Activated CD4-positive, alpha-beta T cell treated with anti-CD3 and anti-CD28 coated beads, Interleukin-2, Interleukin-4, amounts not matched to agents 100 ng/mL and 50 ng/mL, durations not matched to agents 16 hours and 8 hours (primary cell): Measurements from ENCODE around the gene EPHA3.

Experiments
- DNase-seq: peaks from one replicate; pipeline ENCODE4 v3.0.0-alpha.2; 2020; ENCODE audit warnings: low spot score

Gene EPHA3

GRCh38 chr3:89145995-89146394 is 38.6 kb downstream of the EPHA3 start:
- DNase-seq = no peak

DNA sequence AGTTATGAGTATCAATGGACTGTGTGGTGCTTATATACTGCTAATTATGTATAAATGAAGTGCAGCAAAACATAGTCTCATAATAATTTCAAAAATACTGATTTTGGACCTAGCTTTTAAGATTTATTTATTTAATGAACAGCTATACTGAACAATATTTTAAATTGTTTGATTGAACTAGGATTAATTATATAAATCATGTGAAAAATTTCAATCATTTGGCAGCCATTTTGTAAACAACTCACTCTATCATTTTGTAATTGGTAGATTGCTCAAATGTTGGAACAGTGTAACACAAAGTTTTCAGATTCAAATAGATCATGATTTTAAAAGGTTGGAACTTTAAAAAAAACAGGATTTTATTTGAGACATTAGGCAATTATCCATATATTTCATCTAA is 47.0 kb downstream of the EPHA3 start:
- no peak for DNase-seq

- no peak for DNase-seq
Observed at GRCh38 chr3:89155811-89156210, 48.4 kb downstream of the EPHA3 start.

GRCh38 chr3:89157575-89157974 is 50.2 kb downstream of the EPHA3 start:
- no peak for DNase-seq

DNA sequence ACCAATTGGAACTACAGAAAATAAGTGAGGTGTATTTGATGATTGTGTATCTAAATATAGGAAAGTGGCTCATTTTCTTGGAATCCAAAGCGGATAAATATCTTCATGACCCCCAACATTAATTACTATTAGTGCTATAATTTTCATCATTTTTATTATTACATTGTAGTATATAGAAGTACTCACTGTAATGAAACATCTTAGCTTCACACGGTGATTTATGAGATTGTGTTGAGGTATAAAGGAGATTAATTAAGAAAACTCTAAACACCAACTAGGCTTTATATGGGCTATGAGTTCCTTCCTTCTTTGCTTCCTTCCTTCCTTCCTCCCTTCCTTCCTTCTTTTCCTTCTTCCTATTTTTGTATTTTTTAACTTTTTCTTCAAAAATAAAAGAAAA is 52.2 kb downstream of the EPHA3 start:
- no peak for DNase-seq

GRCh38 chr3:89164774-89165173 is 57.4 kb downstream of the EPHA3 start:
- no peak for DNase-seq

- no peak for DNase-seq
Observed at GRCh38 chr3:89165636-89166263, 58.3 kb downstream of the EPHA3 start.

DNA sequence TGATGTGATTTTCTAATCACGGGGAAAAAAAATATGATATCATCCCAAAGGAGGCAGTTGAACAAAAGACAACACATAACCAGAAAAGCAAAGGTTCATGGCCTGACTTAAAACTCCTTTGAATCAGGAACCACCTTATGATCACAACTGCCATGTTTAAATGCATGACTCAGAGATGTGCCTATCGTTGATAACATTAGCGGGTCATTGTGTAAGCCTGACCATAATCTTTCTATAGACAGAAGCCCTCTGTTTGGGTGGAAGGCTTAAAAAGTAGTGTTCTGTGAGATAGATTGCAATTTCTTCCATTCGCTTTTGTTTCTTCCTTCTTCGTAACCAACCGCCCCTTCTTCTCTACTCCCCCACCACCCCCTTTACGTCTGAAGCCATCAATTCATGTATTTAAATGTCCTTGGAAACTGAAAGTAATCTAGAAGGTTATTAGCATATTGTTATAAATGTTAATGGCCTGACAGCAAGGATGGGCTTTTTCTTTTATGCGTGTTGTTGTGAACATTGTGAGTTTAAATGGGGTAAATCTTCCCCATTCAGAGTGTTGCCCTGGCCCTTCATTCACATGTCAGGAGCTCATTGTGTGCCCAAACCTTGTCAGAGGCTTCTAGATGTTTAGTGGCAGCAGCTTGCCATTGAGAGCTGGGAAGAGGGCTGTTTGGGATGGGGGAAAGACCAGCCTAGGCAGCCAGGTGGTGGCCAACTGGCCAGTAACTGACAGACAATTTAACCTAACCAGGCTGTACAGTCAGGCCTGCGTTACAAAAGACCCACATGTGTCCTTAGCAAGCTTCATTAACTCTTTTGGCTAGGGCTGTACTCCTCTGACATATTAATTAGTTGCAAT is 64.5 kb downstream of the EPHA3 start:
- DNase-seq = no peak

DNA sequence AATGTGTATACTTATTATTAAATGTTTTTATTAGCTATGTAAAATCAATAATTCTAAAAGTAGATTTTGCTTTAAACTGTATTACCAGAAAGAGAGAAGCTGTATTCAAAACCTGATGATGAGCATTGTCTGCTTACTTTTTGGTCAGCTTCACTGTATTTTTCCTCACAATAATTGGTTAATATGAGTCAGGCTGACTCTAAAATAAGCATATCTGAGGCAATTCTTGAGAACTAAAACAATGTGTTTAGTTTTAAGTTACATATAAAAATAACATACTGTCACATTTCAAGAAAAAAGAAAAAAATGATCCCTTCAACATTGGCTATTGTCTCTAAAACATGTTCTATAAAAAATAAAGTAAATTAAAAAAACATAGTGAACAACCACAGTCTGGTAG is 66.1 kb downstream of the EPHA3 start:
- no peak for DNase-seq

- no peak for DNase-seq
Observed at GRCh38 chr3:89179355-89180001, 72.1 kb downstream of the EPHA3 start.

- no peak for DNase-seq
Observed at GRCh38 chr3:89180334-89180733, 72.9 kb downstream of the EPHA3 start.

- DNase-seq = no peak
Observed at GRCh38 chr3:89182056-89182455, 74.6 kb downstream of the EPHA3 start.

GRCh38 chr3:89184151-89184995 is 77.0 kb downstream of the EPHA3 start:
- DNase-seq = no peak

GRCh38 chr3:89186456-89186855 is 79.0 kb downstream of the EPHA3 start:
- no peak for DNase-seq

DNA sequence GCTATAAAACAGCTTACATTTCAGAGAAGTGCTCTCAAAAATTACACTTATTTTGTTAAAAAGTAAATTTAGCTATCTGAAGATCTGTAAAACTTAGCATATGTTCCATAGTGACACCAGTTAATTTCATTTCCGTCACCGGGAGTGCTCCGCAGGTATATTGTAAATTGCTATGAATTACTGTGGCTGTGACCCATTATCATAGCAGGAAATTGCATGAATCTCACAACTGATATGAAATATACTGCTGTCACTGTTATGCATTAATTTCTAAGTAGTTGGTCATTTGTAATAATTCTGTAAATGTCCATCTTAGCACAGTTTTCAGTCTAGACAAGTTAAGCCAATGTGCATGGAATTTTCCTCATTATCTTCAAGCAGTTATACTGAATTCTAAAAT is 91.2 kb downstream of the EPHA3 start:
- DNase-seq = no peak

DNA sequence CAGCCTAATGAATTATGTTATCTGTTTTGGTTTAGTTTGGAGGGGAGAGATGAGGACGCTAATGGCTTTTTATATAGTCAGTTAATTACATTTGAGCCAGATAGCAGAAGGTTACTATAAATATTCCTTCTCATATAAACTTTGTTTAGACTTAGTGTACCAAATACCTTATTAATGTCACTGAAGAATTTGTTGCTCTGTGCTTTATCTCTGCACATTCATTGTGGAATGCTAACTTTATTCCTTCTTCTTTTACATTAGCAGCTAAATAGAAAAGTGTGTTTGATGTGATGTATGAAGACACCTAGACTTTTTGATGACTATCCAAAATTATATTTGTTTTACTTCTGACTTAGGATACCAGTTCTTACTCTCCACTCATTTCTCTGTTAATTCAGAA is 105.2 kb downstream of the EPHA3 start:
- DNase-seq = no peak

- no peak for DNase-seq
Observed at GRCh38 chr3:89216016-89216739, 108.8 kb downstream of the EPHA3 start.

- no peak for DNase-seq
Observed at GRCh38 chr3:89217148-89217685, 109.8 kb downstream of the EPHA3 start.

DNA sequence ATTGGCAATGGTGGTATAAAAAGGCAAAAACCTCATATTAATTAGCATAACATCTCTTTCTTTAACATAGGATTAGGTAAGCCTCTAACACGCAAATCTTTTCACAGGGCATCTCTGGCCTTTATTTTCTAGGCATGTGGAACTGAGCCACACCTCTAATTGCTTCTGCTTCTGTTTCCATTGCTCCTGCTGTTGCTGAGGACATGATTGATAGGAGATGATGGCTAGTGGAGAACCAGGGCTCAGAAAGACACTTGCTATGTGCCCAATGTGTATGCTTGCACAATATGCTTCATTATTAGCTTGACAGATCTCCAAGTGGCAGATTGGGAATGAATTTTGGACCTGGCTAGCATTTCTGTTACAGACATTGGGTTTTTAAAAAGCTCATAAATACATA is 114.5 kb downstream of the EPHA3 start:
- no peak for DNase-seq

DNA sequence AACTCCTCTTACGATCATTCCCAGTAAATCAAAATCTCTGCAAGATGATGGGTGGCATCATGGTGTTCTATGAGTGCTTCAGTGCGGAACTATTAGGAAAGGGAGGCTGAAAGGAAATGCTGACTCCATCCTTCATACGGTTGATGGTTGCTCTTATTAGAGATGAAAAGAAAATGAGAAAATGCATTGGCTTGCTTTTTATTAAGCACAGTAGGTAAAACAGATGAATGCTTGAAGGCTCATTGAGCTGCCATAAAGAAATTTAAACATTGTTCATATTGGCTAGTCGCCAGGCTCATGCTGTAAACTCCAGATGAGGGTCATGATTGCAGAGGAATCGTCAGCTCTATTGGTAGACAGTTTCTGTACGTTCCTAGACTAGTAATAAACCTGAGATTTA is 115.8 kb downstream of the EPHA3 start:
- DNase-seq = no peak

DNA sequence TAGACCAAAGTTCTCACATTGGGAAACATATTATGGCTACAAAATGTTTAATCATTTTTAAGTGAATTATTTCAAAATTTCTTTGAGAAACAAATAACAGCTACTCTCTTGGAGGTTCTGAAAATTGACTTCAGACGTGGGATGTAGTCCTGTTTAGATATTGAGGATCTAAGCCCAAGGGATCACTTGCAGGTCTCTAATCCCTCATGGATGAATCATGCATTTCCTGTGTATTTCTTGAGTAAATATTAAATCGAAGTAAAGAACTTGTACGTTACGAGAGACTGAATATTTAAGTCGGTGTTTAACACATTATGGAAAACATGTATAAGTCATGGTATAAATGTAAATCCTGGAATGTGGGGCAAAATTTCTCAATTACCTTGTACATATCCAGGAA is 119.8 kb downstream of the EPHA3 start:
- no peak for DNase-seq
